Sigmoid colon (tissue), 4 donors: ENCODE results near the gene MIOX.

Experiments used
- CTCF ChIP-seq, 4 experiments: fragments of 450-650 bp in 3 of 4; fragments of 200-600 bp in 1 of 4; IDR thresholded peaks; one replicate each; pipeline ENCODE4 v1.5.1; 2016 to 2019; ENCODE audit warnings: antibody characterized with exemption in 4 of 4, mild to moderate bottlenecking in 3 of 4, moderate library complexity in 2 of 4
- POLR2AphosphoS5 ChIP-seq, 4 donors: sonication (generic); formaldehyde crosslinking; IDR thresholded peaks; one replicate each; pipeline ENCODE4 v1.6.1; 2017; ENCODE audit warnings: antibody characterized with exemption in 4 of 4

DNA sequence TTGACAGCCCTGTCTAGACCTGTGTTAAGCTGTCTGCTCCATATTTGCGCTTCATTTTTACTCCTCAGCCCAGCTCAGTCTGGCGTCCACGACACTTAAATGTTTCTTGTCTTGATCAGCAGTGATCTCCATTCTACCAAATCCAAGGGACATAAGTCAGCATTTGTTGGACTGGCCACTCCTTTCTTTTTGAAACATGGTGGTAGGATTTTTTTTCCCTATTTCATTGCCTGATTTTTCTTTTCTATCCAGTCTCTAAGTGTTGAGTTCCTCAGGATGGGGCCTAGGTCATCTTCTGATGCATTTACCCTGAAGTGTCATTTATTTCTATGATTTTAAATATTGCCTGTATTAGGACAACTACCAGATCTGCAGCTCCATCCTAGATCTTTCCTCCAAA lies 22.2 kb downstream of the MIOX start:
- no peak for TF ChIP-seq CTCF (IDR thresholded peaks at IDR 0.05)
- no peak for TF ChIP-seq POLR2AphosphoS5 (IDR thresholded peaks at IDR 0.05)
